HCT116 (cell line): ENCODE measurements around the gene ASPG.
A peak's percentile ranks its signal among the peaks of the same experiment; 100 is the strongest.

Experiments used
- CTCF ChIP-seq, 3 experiments: fragments of 200-600 bp in 1 of 3; sonication (generic) in 1 of 3; IDR thresholded peaks in 2 of 3; conservative IDR thresholded peaks in 1 of 3; 2 replicates each; pipeline ENCODE4 v1.5.1; 2012 to 2017; ENCODE audit warnings: low read depth in 2 of 3, low read length in 2 of 3, antibody characterized with exemption in 1 of 3, borderline replicate concordance in 1 of 3, control low read depth in 1 of 3, mild to moderate bottlenecking in 1 of 3, mixed read lengths in 1 of 3, mixed run types in 1 of 3, moderate library complexity in 1 of 3; ENCODE audit not compliant: insufficient read depth in 1 of 3
- EGR1 ChIP-seq: IDR thresholded peaks from 2 replicates; pipeline ENCODE4 v1.6.1; 2012; ENCODE audit warnings: low read depth
- EZH2 ChIP-seq: fragments of 200-600 bp; sonication (generic); IDR thresholded peaks from 2 replicates; pipeline ENCODE4 v1.6.1; 2017; ENCODE audit warnings: antibody characterized with exemption, mixed run types
- POLR2A ChIP-seq: IDR thresholded peaks from 2 replicates; pipeline ENCODE4 v1.7.0; 2011; ENCODE audit warnings: borderline replicate concordance; ENCODE audit not compliant: insufficient read depth, insufficient read length; ENCODE audit errors: extremely low read depth
- POLR2AphosphoS5 ChIP-seq: IDR thresholded peaks from 2 replicates; pipeline ENCODE4 v1.6.1; 2011; ENCODE audit warnings: mild to moderate bottlenecking, low read depth, low read length, moderate library complexity

- TF ChIP-seq CTCF (IDR thresholded peaks at IDR 0.05 in 2 of 3, conservative IDR thresholded peaks at IDR 0.05 in 1 of 3; ENCODE audit: borderline replicate concordance in 1 of 3, insufficient read depth in 1 of 3, low read depth in 2 of 3, low read length in 2 of 3), result peak; percentile 70 to 89 (median 76)
- TF ChIP-seq EGR1, result no peak
- no peak for TF ChIP-seq EZH2
- no peak for TF ChIP-seq POLR2A
- no peak for TF ChIP-seq POLR2AphosphoS5
These were observed 52.0 kb downstream of the ASPG start for GRCh38 chr14:104137297-104138097.
